Eye (tissue), 1 donor: ENCODE results near the gene LYPD4.
"Not testable (repeated sequence)": the region's sequence is repeated elsewhere in the genome, so short reads cannot be mapped to it uniquely, and the experiment has no call there.

Source experiments
- DNase-seq: peaks from one replicate; pipeline ENCODE4 v3.0.0-alpha.2; 2015

Gene LYPD4

GRCh38 chr19:41844601-41845000 lies at the start of gene LYPD4:
Gene LYPD4, minus strand, starts transcription at chr19:41844683. Its CDS starts 5,398 bp downstream, at chr19:41839285.
- DNase-seq, result no peak

- no peak for DNase-seq
Observed at GRCh38 chr19:41893899-41894298, 49.4 kb upstream of the LYPD4 start.

- no peak for DNase-seq
Observed at GRCh38 chr19:41892173-41892902, 47.9 kb upstream of the LYPD4 start.

- DNase-seq, result no peak
Observed at GRCh38 chr19:41890936-41891335, 46.5 kb upstream of the LYPD4 start.

- no peak for DNase-seq
Observed at GRCh38 chr19:41889896-41890295, 45.4 kb upstream of the LYPD4 start.

- no peak for DNase-seq
Observed at GRCh38 chr19:41888926-41889325, 44.4 kb upstream of the LYPD4 start.

GRCh38 chr19:41887711-41888382 lies 43.4 kb upstream of the LYPD4 start:
- no peak for DNase-seq

GRCh38 chr19:41886761-41887710 lies 42.6 kb upstream of the LYPD4 start:
- DNase-seq, result no peak

- DNase-seq, result peak; percentile 96
Observed at GRCh38 chr19:41883821-41884733, 39.6 kb upstream of the LYPD4 start.

GRCh38 chr19:41883463-41883820 lies 39.0 kb upstream of the LYPD4 start:
- no peak for DNase-seq

GRCh38 chr19:41882568-41883462 lies 38.3 kb upstream of the LYPD4 start, which contains the start of gene ARHGEF1:
Gene ARHGEF1, plus strand, starts transcription at chr19:41883184. Its CDS starts 4,899 bp downstream, at chr19:41888083.
- DNase-seq, result peak; percentile 43

- DNase-seq, result no peak
Observed at GRCh38 chr19:41880329-41880708, 35.8 kb upstream of the LYPD4 start.

- DNase-seq, result no peak
Observed at GRCh38 chr19:41879670-41880328, 35.3 kb upstream of the LYPD4 start.

GRCh38 chr19:41879080-41879479 lies 34.6 kb upstream of the LYPD4 start:
- no peak for DNase-seq

- no peak for DNase-seq
Observed at GRCh38 chr19:41877916-41878905, 33.7 kb upstream of the LYPD4 start.

GRCh38 chr19:41876847-41877832 lies 32.7 kb upstream of the LYPD4 start, which contains the start of gene CD79A:
Gene CD79A, plus strand, starts transcription at chr19:41877279. Its CDS starts 26 bp downstream, at chr19:41877305.
- no peak for DNase-seq

GRCh38 chr19:41875973-41876372 lies 31.5 kb upstream of the LYPD4 start:
- not testable (repeated sequence) for DNase-seq
